ENCODE measurements around the gene MLEC.

MLEC gene

GRCh38 chr12:120677765-120678473, 9.0 kb upstream of the MLEC start:
- no peak for TF ChIP-seq SIN3A (IDR thresholded peaks at IDR 0.05; ENCODE audit: borderline replicate concordance, insufficient read depth, low read length)
- no peak for TF ChIP-seq POLR2AphosphoS5 (IDR thresholded peaks at IDR 0.05; ENCODE audit: low read depth, low read length)
- TF ChIP-seq REST (IDR thresholded peaks at IDR 0.05; ENCODE audit: insufficient read depth in 1 of 2, low read depth in 2 of 2, low read length in 2 of 2) = no peak
- TF ChIP-seq FOXP2 (optimal IDR thresholded peaks at IDR 0.05; ENCODE audit: borderline replicate concordance, extremely low read depth, extremely low read length, insufficient read depth) = no peak
- no peak for TF ChIP-seq TAF1 (IDR thresholded peaks at IDR 0.05; ENCODE audit: borderline replicate concordance, insufficient read depth, low read length)

- no peak for TF ChIP-seq TAF1 (IDR thresholded peaks at IDR 0.05; ENCODE audit: borderline replicate concordance, insufficient read depth, low read length)
These were observed 8.4 kb upstream of the MLEC start for GRCh38 chr12:120678572-120678971.

- TF ChIP-seq REST (IDR thresholded peaks at IDR 0.05; ENCODE audit: insufficient read depth in 1 of 2, low read depth in 2 of 2, low read length in 2 of 2) (no peak), SIN3A (IDR thresholded peaks at IDR 0.05; ENCODE audit: borderline replicate concordance, insufficient read depth, low read length) (no peak), TAF1 (IDR thresholded peaks at IDR 0.05; ENCODE audit: borderline replicate concordance, insufficient read depth, low read length) (no peak), POLR2AphosphoS5 (IDR thresholded peaks at IDR 0.05; ENCODE audit: low read depth, low read length) (no peak), FOXP2 (optimal IDR thresholded peaks at IDR 0.05; ENCODE audit: borderline replicate concordance, extremely low read depth, extremely low read length, insufficient read depth) (no peak)
These were observed 6.7 kb upstream of the MLEC start for GRCh38 chr12:120680165-120680738.

DNA sequence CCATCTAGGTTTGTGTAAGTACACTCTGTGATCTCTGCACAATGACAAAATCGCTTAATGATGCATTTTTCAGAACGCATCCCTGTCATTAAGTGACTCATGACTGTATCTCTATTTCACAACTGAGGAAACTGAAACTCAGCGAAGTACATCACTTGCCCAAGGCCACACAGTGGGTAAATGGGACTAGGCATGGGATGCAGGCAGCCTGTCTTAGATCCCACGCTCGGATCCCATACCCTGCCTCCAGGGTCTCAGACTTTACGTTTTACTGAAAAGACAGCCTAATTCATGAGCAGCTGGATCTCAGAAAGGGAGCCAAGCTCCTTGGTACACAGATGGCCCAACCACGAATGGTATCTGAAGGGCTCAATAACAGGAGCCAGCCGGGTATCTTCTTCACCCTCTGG, 2.4 kb upstream of the MLEC start:
- TF ChIP-seq FOXP2 (optimal IDR thresholded peaks at IDR 0.05; ENCODE audit: borderline replicate concordance, extremely low read depth, extremely low read length, insufficient read depth) (no peak), REST (IDR thresholded peaks at IDR 0.05; ENCODE audit: insufficient read depth in 1 of 2, low read depth in 2 of 2, low read length in 2 of 2) (no peak), TAF1 (IDR thresholded peaks at IDR 0.05; ENCODE audit: borderline replicate concordance, insufficient read depth, low read length) (no peak), POLR2AphosphoS5 (IDR thresholded peaks at IDR 0.05; ENCODE audit: low read depth, low read length) (no peak), SIN3A (IDR thresholded peaks at IDR 0.05; ENCODE audit: borderline replicate concordance, insufficient read depth, low read length) (no peak)

GRCh38 chr12:120685522-120685921, 1.4 kb upstream of the MLEC start:
- TF ChIP-seq POLR2AphosphoS5 (IDR thresholded peaks at IDR 0.05; ENCODE audit: low read depth, low read length) = no peak
- TF ChIP-seq FOXP2 (optimal IDR thresholded peaks at IDR 0.05; ENCODE audit: borderline replicate concordance, extremely low read depth, extremely low read length, insufficient read depth) = no peak
- TF ChIP-seq REST (IDR thresholded peaks at IDR 0.05; ENCODE audit: insufficient read depth in 1 of 2, low read depth in 2 of 2, low read length in 2 of 2) = no peak
- TF ChIP-seq TAF1 (IDR thresholded peaks at IDR 0.05; ENCODE audit: borderline replicate concordance, insufficient read depth, low read length) = no peak
- no peak for TF ChIP-seq SIN3A (IDR thresholded peaks at IDR 0.05; ENCODE audit: borderline replicate concordance, insufficient read depth, low read length)
